ENCODE data around the gene RAB43. TPM values are rescaled to one million over a fixed set of nuclear protein-coding genes. Genes with fewer than 3 reads are reported as not detected.
"Not testable (repeated sequence)": the region's sequence is repeated elsewhere in the genome, so short reads cannot be mapped to it uniquely, and the experiment has no call there.

Gene RAB43
- 10 to 100 TPM; 33.3 to 42.6 TPM for total RNA-seq

DNA sequence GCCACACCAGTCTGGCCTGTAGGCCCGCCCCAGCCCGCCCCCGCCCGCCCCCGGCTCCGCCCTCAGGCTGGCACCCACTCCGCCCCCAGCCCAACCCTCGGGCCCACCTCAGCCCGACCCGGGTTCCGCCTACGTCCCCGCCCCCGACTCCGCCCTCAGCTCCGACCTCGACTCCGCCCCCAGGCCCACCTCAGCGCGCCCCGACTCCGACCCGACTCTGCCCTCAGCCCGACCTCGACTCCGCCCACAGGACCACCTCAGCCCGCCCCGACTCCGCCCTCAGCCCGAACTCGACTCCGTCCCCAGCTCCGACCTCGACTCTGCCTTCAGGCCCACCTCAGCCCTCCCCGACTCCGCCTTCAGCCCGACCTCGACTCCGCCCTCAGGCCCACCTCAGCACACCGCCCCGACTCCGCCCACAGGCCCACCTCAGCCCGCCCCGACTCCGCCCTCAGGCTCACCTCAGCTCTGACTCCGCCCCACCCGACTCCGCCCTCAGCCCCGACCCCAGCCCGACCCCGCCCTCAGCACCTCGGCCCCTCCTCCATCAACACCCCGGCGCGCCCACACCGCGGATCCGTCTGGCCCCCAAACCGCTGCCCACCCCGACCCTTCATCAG is at the start of gene RAB43:
RAB43 (minus strand) TSS at position 13 of the 620 bp plus-strand sequence. CDS start 315 bp downstream, outside the sequence.
- TF ChIP-seq, protein P1, sequence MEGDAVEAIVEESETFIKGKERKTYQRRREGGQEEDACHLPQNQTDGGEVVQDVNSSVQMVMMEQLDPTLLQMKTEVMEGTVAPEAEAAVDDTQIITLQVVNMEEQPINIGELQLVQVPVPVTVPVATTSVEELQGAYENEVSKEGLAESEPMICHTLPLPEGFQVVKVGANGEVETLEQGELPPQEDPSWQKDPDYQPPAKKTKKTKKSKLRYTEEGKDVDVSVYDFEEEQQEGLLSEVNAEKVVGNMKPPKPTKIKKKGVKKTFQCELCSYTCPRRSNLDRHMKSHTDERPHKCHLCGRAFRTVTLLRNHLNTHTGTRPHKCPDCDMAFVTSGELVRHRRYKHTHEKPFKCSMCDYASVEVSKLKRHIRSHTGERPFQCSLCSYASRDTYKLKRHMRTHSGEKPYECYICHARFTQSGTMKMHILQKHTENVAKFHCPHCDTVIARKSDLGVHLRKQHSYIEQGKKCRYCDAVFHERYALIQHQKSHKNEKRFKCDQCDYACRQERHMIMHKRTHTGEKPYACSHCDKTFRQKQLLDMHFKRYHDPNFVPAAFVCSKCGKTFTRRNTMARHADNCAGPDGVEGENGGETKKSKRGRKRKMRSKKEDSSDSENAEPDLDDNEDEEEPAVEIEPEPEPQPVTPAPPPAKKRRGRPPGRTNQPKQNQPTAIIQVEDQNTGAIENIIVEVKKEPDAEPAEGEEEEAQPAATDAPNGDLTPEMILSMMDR (IDR thresholded peaks at IDR 0.05) = no peak
- Histone ChIP-seq H3K9me3 (no peaks in the 10 kb centered on the region), H3K36me3 (no peaks in the 10 kb centered on the region), H3K4me1 (peaks cover 20% of the 10 kb centered on the region), H3K27me3 (no peaks in the 10 kb centered on the region), H3K9ac (ENCODE audit: low read depth in 2 of 2, low read length in 2 of 2) (peak within 1 kb of the TSS; percentile 92 to 98), H3K27ac (peak within 1 kb of the TSS; percentile 91), H3K4me3 (peak within 1 kb of the TSS; percentile 89)
- intact Hi-C loops (cut with DNase I) = no loop called here
- DNase-seq = peak; percentile 93

DNA sequence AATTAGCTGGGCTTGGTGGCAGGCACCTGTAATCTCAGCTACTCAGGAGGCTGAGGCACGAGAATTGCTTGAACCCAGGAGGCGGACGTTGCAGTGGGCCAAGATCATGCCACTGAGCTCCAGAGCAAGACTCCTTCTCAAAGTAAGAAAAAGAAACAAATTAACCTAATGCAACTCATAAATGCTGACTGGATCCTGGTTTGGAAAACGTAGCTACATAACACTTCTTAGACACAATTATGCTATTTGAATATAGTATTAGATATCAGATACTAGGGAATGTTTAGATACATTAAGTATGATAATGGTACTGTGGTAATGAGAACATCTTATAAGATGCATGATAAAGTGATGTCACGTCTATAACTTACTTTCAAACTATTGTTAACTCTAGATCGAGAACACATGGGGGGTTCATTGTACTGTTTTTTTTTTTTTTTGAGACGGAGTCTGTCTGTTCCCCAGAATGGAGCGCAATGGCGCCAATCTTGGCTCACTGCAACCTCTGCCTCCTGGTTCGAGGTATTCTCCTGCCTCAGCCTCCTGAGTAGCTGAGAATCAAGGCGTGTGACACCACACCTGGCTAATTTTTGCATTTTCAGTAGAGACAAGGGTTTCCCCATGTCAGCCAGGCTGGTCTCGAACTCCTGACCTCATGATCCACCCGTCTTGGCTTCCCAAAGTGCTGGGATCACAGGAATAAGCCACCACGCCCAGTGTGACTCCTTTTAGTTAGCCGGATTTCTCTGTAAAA is 45.2 kb upstream of the RAB43 start:
- intact Hi-C loops (cut with DNase I) = no loop called here
- TF ChIP-seq, protein P1 (IDR thresholded peaks at IDR 0.05) = no peak
- H3K36me3 ChIP-seq = peaks cover 18% of the 10 kb centered on the region

DNA sequence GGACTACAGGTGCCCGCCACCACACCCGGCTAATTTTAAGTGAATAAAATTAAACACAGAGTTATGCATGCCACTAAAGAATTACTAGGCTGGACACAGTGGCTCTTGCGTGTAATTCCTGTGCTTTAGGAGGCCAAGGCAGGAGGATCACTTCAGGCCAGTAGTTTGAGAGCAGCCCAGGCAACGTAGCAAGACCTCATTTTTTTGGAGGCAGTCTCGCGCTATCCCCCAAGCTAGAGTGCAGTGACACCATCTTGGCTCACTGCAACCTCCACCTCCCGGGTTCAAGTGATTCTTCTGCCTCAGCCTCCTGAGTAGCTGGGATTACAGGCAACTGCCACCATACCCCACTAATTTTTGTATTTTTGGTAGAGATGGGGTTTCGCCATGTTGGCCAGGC is 44.0 kb upstream of the RAB43 start:
- H3K4me3 ChIP-seq; DNase-seq; H3K27ac ChIP-seq; H3K9me3 ChIP-seq; H3K27me3 ChIP-seq; intact Hi-C loops (cut with DNase I); H3K9ac ChIP-seq (ENCODE audit: low read depth in 2 of 2, low read length in 2 of 2); H3K4me1 ChIP-seq: not testable (repeated sequence)
- peaks cover 15% of the 10 kb centered on the region for H3K36me3 ChIP-seq

More for the DNA sequence above, 45.2 kb upstream of the RAB43 start:
- no peaks in the 10 kb centered on the region for H3K9me3 ChIP-seq
- H3K4me1 ChIP-seq = peaks cover 10% of the 10 kb centered on the region
- no peak overlapping the region for H3K27ac ChIP-seq
- no peak overlapping the region for H3K9ac ChIP-seq (ENCODE audit: low read depth in 2 of 2, low read length in 2 of 2)
- no peak for DNase-seq
- H3K27me3 ChIP-seq = no peaks in the 10 kb centered on the region
- H3K4me3 ChIP-seq = no peak overlapping the region

DNA sequence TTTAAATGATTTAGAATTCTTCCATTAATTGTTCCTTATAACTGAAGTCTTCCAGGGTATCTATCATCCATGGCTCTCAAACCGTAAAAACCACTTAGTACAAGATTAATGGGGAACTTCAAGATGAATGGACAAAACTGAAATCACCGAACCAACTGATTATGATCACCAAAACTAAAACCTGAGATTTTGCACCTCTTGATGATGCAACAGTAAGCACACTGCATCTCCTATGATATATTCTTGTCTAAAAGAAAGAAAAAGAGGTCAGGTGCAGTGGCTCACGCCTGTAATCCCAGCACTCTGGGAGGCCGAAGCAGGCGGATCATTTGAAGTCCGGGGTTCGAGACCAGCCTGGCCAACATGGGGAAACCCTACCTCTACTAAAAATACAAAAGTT is 42.9 kb upstream of the RAB43 start:
- H3K27me3 ChIP-seq = no peaks in the 10 kb centered on the region
- H3K9me3 ChIP-seq = no peaks in the 10 kb centered on the region
- H3K36me3 ChIP-seq = peaks cover 10% of the 10 kb centered on the region
- TF ChIP-seq, protein P1 (IDR thresholded peaks at IDR 0.05) = no peak
- no peak overlapping the region for H3K4me3 ChIP-seq
- no peak for DNase-seq
- no peak overlapping the region for H3K9ac ChIP-seq (ENCODE audit: low read depth in 2 of 2, low read length in 2 of 2)
- intact Hi-C loops (cut with DNase I) = no loop called here
- no peak overlapping the region for H3K27ac ChIP-seq
- H3K4me1 ChIP-seq = peaks cover 10% of the 10 kb centered on the region

DNA sequence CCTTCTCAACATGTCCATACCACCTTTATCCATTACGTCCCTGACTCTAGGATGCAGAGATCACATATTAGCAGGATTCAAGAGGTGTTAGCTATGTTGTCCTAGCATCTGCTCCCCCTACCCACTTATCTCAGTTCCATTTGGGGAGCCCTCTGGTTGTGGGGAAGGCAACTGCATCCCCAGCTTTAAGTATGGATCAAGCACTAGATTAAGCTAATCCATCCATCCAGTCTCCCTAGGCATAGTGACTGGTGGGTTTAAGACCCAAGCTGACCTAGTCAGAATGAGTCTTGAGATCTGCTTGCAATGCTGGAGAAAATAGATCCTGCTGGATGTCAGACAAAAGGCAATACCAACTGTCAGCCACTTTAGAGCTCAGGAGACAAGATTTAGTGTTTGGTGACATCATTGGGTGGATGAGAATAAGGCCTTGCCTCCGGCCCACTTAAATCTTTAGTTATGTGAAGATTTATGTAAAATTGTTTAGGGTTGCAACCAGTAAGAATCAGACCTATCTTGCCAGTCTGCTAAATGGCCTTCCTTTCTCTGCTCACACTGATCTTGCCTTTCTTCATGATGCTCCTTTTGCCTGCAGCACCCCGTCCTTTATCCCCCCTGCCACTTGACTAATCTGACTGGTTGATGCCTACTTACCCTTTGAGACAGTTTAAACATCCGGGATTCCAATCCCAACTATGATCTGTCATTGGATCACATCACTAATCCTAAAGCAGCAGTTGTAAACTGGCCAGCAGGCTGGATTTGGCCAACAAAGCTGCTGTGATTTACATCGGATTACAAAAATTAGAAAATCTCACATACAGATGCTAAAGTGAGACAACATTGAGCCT is 41.4 kb upstream of the RAB43 start:
- Histone ChIP-seq H3K4me1 (peaks cover 10% of the 10 kb centered on the region), H3K27ac (no peak overlapping the region), H3K4me3 (no peak overlapping the region), H3K9ac (ENCODE audit: low read depth in 2 of 2, low read length in 2 of 2) (peak overlapping the region; percentile 4 to 92), H3K36me3 (peaks cover 10% of the 10 kb centered on the region), H3K27me3 (no peaks in the 10 kb centered on the region), H3K9me3 (no peaks in the 10 kb centered on the region)
- TF ChIP-seq, protein P1 (IDR thresholded peaks at IDR 0.05) = no peak
- intact Hi-C loops (cut with DNase I) = no loop called here
- no peak for DNase-seq
